Hepatocyte (in vitro differentiated cells): ENCODE results near the gene TRHDE. TPM values are rescaled to one million over a fixed set of nuclear protein-coding genes. Genes with fewer than 3 reads are reported as not detected.

Source experiments
- DNase-seq: peaks from one replicate; pipeline ENCODE4 v3.0.0-alpha.2; 2016; ENCODE audit warnings: low spot score
- H2AFZ ChIP-seq: fragments of 200-600 bp; sonication (generic); 2 replicates; pipeline ENCODE4 v1.6.0; 2016; ENCODE audit warnings: antibody characterized with exemption, mild to moderate bottlenecking
- H3K27ac ChIP-seq: fragments of 200-600 bp; sonication (generic); 2 replicates; pipeline ENCODE4 v1.5.1; 2016; ENCODE audit warnings: mild to moderate bottlenecking
- H3K27me3 ChIP-seq: fragments of 200-600 bp; sonication (generic); 2 replicates; pipeline ENCODE4 v1.6.1; 2016
- H3K36me3 ChIP-seq: fragments of 200-600 bp; sonication (generic); replicated peaks from 2 replicates; pipeline ENCODE4 v1.5.1; 2016; ENCODE audit warnings: low read depth; ENCODE audit not compliant: insufficient read depth
- H3K4me1 ChIP-seq: fragments of 200-600 bp; sonication (generic); 2 replicates; pipeline ENCODE4 v1.5.1; 2016; ENCODE audit warnings: mild to moderate bottlenecking, moderate library complexity; ENCODE audit not compliant: insufficient read depth
- H3K4me2 ChIP-seq: fragments of 200-600 bp; sonication (generic); 2 replicates; pipeline ENCODE4 v1.6.0; 2016
- H3K4me3 ChIP-seq: fragments of 200-600 bp; sonication (generic); 2 replicates; pipeline ENCODE4 v1.5.1; 2016; ENCODE audit warnings: mild to moderate bottlenecking
- H3K79me2 ChIP-seq: fragments of 200-600 bp; sonication (generic); 2 replicates; pipeline ENCODE4 v1.6.0; 2017; ENCODE audit warnings: mild to moderate bottlenecking
- H3K9me2 ChIP-seq: fragments of 200-600 bp; sonication (generic); replicated peaks from 2 replicates; pipeline ENCODE4 v1.6.0; 2017; ENCODE audit warnings: mild to moderate bottlenecking; ENCODE audit not compliant: insufficient read depth
- H3K9me3 ChIP-seq: fragments of 200-600 bp; sonication (generic); 2 replicates; pipeline ENCODE4 v1.5.1; 2016; ENCODE audit warnings: low read depth, mild to moderate bottlenecking
- H4K20me1 ChIP-seq: fragments of 200-600 bp; sonication (generic); 2 replicates; pipeline ENCODE4 v1.6.0; 2016; ENCODE audit warnings: mild to moderate bottlenecking; ENCODE audit not compliant: insufficient read depth, poor library complexity, severe bottlenecking
- CTCF ChIP-seq: fragments of 200-600 bp; sonication (generic); IDR thresholded peaks from 2 replicates; pipeline ENCODE4 v1.5.1; 2016; ENCODE audit warnings: antibody characterized with exemption, mild to moderate bottlenecking; ENCODE audit not compliant: poor library complexity
- EZH2 ChIP-seq: fragments of 200-600 bp; sonication (generic); IDR thresholded peaks from 2 replicates; pipeline ENCODE4 v1.6.1; 2016; ENCODE audit warnings: antibody characterized with exemption, mild to moderate bottlenecking, borderline replicate concordance
- EZH2phosphoT487 ChIP-seq: fragments of 200-600 bp; sonication (generic); IDR thresholded peaks from one replicate; pipeline ENCODE4 v1.6.1; 2018; ENCODE audit warnings: antibody characterized with exemption, mild to moderate bottlenecking, low read depth, moderate library complexity; ENCODE audit not compliant: unreplicated experiment, severe bottlenecking
- WGBS: methylation state at CpG from one replicate; pipeline ENCODE4 v1.1.6; 2016; ENCODE audit warnings: low lambda C conversion rate; ENCODE audit errors: missing lambda C conversion rate; 5-methylcytosine and 5-hydroxymethylcytosine counted together
- polyA plus RNA-seq: library from polyadenylated mRNA; unstranded; fragments of >200 nt; fragmentation: Nextera tagmentation; extraction: Ambion mirVana; gene quantifications from 2 replicates; pipeline ENCODE4 v1.2.1, GENCODE V29; 2016
- total RNA-seq: library from RNA; depleted of rRNA; stranded (reverse); fragments of >200 nt; gene quantifications from 2 replicates; pipeline ENCODE4 v1.2.3, GENCODE V29; 2014

TRHDE gene
- total and polyA plus RNA-seq, 2 experiments from 2014 or later, result 1.3 to 5.0 TPM

- H4K20me1 ChIP-seq, result no peaks in the 10 kb centered on the region
- H3K27me3 ChIP-seq, result no peaks in the 10 kb centered on the region
- 96% methylated on average over 1 of the region's 1 CpG for WGBS
Measured at GRCh38 chr12:72535212-72535990, 263.2 kb downstream of the TRHDE start.

GRCh38 chr12:72540811-72541210 lies 268.6 kb downstream of the TRHDE start:
- Histone ChIP-seq H3K36me3 (no peaks in the 10 kb centered on the region), H3K4me3 (no peak overlapping the region), H3K9me2 (no peaks in the 10 kb centered on the region), H3K27me3 (no peaks in the 10 kb centered on the region), H3K27ac (no peak overlapping the region), H3K79me2 (no peaks in the 10 kb centered on the region), H4K20me1 (no peaks in the 10 kb centered on the region), H2AFZ (no peak overlapping the region), H3K9me3 (no peaks in the 10 kb centered on the region), H3K4me1 (no peaks in the 10 kb centered on the region), H3K4me2 (no peak overlapping the region)
- WGBS, result 72% methylated on average over 1 of the region's 1 CpG
- DNase-seq, result no peak
- TF ChIP-seq CTCF, result no peak
- no peak for TF ChIP-seq EZH2
- no peak for TF ChIP-seq EZH2phosphoT487

More at GRCh38 chr12:72535212-72535990, 263.2 kb downstream of the TRHDE start:
- H3K9me3 ChIP-seq, result no peaks in the 10 kb centered on the region
- no peak overlapping the region for H3K27ac ChIP-seq
- H3K9me2 ChIP-seq, result no peaks in the 10 kb centered on the region
- H3K36me3 ChIP-seq, result no peaks in the 10 kb centered on the region
- H3K4me2 ChIP-seq, result no peak overlapping the region
- DNase-seq, result no peak
- no peaks in the 10 kb centered on the region for H3K79me2 ChIP-seq
- no peak for TF ChIP-seq EZH2phosphoT487
- no peak for TF ChIP-seq CTCF
- no peak for TF ChIP-seq EZH2
- H3K4me3 ChIP-seq, result no peak overlapping the region
- H2AFZ ChIP-seq, result no peak overlapping the region
- H3K4me1 ChIP-seq, result no peaks in the 10 kb centered on the region

DNA sequence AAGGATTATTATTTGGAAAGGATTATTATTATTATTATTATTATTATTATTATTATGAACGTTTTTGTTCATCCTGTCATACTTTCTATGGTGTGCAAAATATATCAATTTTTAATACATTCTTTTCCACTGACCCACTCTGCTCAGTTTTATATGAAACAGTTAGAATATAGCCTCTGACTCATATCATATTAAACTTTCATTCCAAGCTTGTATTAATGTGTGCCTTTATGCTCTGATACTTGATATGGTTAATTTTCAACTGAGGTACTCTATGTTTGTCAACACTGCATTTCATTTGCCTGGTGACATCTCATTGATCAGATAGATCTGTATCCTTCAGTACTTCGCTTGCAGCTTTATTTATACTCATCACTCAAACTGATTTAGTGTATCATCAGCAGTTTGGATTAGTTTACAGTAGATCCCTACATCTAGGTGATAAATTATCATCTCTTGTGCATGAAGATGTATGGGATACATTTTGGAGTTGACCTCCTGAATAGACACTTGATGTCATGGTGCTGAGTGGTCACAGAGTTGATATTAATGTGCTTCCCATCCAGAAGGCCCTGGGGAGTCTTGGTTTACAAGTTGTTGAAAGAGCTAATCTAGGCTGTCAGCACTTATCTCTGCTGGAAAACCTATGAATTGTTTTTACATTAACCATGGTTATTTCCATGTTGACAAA lies 271.8 kb downstream of the TRHDE start:
- Histone ChIP-seq H4K20me1 (no peaks in the 10 kb centered on the region), H3K36me3 (no peaks in the 10 kb centered on the region), H3K27me3 (no peaks in the 10 kb centered on the region), H3K27ac (no peak overlapping the region), H3K4me1 (no peaks in the 10 kb centered on the region), H3K79me2 (no peaks in the 10 kb centered on the region), H3K4me3 (no peak overlapping the region), H3K4me2 (no peak overlapping the region), H2AFZ (no peak overlapping the region), H3K9me3 (no peaks in the 10 kb centered on the region), H3K9me2 (no peaks in the 10 kb centered on the region)
- DNase-seq, result no peak
- 76% methylated on average over 2 of the region's 2 CpGs for WGBS
- TF ChIP-seq EZH2phosphoT487, result no peak
- TF ChIP-seq CTCF, result no peak
- no peak for TF ChIP-seq EZH2
